Panc1 (cell line): ENCODE data around the gene HTR1D.

Experiments used
- CTCF ChIP-seq: fragments of 450-650 bp; IDR thresholded peaks from 2 replicates; pipeline ENCODE4 v1.5.1; 2017; ENCODE audit warnings: mild to moderate bottlenecking
- POLR2AphosphoS5 ChIP-seq: IDR thresholded peaks from 2 replicates; pipeline ENCODE4 v1.6.1; 2012; ENCODE audit warnings: mild to moderate bottlenecking, low read depth, low read length, moderate library complexity
- REST ChIP-seq, 2 experiments: IDR thresholded peaks; 2 replicates each; pipeline ENCODE4 v1.6.1; 2011 to 2012; ENCODE audit warnings: low read depth in 2 of 2, control low read depth in 1 of 2, low read length in 1 of 2, mild to moderate bottlenecking in 1 of 2, moderate library complexity in 1 of 2; ENCODE audit not compliant: insufficient read depth in 1 of 2
- TCF7L2 ChIP-seq: IDR thresholded peaks from 2 replicates; pipeline ENCODE4 v1.6.1; 2011; ENCODE audit warnings: mild to moderate bottlenecking, low read depth, low read length, inconsistent platforms

GRCh38 chr1:23188434-23188884 lies 28.8 kb downstream of the HTR1D start:
- TF ChIP-seq REST (IDR thresholded peaks at IDR 0.05; ENCODE audit: insufficient read depth in 1 of 2, low read depth in 2 of 2, low read length in 1 of 2), result no peak
- TF ChIP-seq TCF7L2, result no peak
- no peak for TF ChIP-seq CTCF
- no peak for TF ChIP-seq POLR2AphosphoS5
